B cell (primary cell): ENCODE measurements around the gene WASL. TPM values are rescaled to one million over a fixed set of nuclear protein-coding genes. Genes with fewer than 3 reads are reported as not detected.

ENCODE experiments used
- ATAC-seq: fragments of 200-7000 bp; cut with Tn5 transposase; one replicate; pipeline ENCODE4 v1.10.0; 2021; ENCODE audit warnings: low read depth, mild to moderate bottlenecking, moderate number of reproducible peaks, moderate library complexity
- CTCF ChIA-PET: fragments of 350-600 bp; sonication (Branson Sonifier 250); formaldehyde crosslinking; loops from one replicate; lab custom pipeline; 2021; ENCODE audit warnings: antibody characterized with exemption, inconsistent platforms; lab: Charles Lee
- POLR2A ChIA-PET: fragments of 350-600 bp; sonication (Branson Sonifier 250); formaldehyde crosslinking; loops from one replicate; lab custom pipeline; 2021; ENCODE audit warnings: antibody characterized with exemption; lab: Charles Lee
- DNase-seq: peaks from one replicate; pipeline ENCODE4 v3.0.0; 2013
- H2AFZ ChIP-seq: 2 replicates; pipeline ENCODE4 v1.6.1; 2012; ENCODE audit warnings: mild to moderate bottlenecking, low read depth, low read length; ENCODE audit not compliant: insufficient read depth, poor library complexity, severe bottlenecking
- H3K27ac ChIP-seq, 2 donors: 1 replicate in 1 of 2; 2 replicates in 1 of 2; pipeline ENCODE4 v1.5.1; 2012 to 2013; ENCODE audit warnings: low read length in 2 of 2, mild to moderate bottlenecking in 2 of 2, moderate library complexity in 1 of 2
- H3K27me3 ChIP-seq, 4 experiments: fragments of 200-600 bp in 1 of 4; sonication (generic) in 1 of 4; replicated peaks in 1 of 4; 1 replicate in 2 of 4; 2 replicates in 2 of 4; pipeline versions ENCODE4 v1.6.1 to v1.7.0; 2013 to 2016; ENCODE audit warnings: low read length in 3 of 4, mild to moderate bottlenecking in 2 of 4, mixed read lengths in 1 of 4, moderate library complexity in 1 of 4; ENCODE audit not compliant: insufficient read depth in 4 of 4, control insufficient read depth in 3 of 4; ENCODE audit errors: control extremely low read depth in 1 of 4
- H3K36me3 ChIP-seq, 2 experiments: replicated peaks in 1 of 2; 1 replicate in 1 of 2; 2 replicates in 1 of 2; pipeline versions ENCODE4 v1.6.1 to v1.7.1; 2013; ENCODE audit warnings: low read length in 1 of 2; ENCODE audit not compliant: insufficient read depth in 2 of 2, control insufficient read depth in 1 of 2; ENCODE audit errors: control extremely low read depth in 1 of 2, extremely low read depth in 1 of 2
- H3K4me1 ChIP-seq, 2 donors: fragments of 200-600 bp in 1 of 2; sonication (generic) in 1 of 2; 1 replicate in 1 of 2; 2 replicates in 1 of 2; pipeline versions ENCODE4 v1.5.1 to v1.6.1; 2013 to 2017; ENCODE audit warnings: low read length in 2 of 2; ENCODE audit not compliant: control insufficient read depth in 2 of 2, insufficient read depth in 2 of 2
- H3K4me2 ChIP-seq: replicated peaks from 2 replicates; pipeline ENCODE3; 2012; ENCODE audit warnings: mild to moderate bottlenecking, low read depth, low read length; ENCODE audit not compliant: poor library complexity, severe bottlenecking
- H3K4me3 ChIP-seq, 5 experiments: fragments of 200-600 bp in 1 of 5; sonication (generic) in 1 of 5; 1 replicate in 3 of 5; 2 replicates in 2 of 5; pipeline versions ENCODE4 v1.5.1 to v1.7.0; 2011 to 2016; ENCODE audit warnings: low read length in 4 of 5, mild to moderate bottlenecking in 4 of 5, low read depth in 2 of 5, control low read depth in 1 of 5, moderate library complexity in 1 of 5; ENCODE audit not compliant: insufficient read depth in 1 of 5; ENCODE audit errors: control extremely low read depth in 1 of 5, extremely low read depth in 1 of 5
- H3K79me2 ChIP-seq: fragments of 200-600 bp; sonication (generic); one replicate; pipeline ENCODE4 v1.6.0; 2016; ENCODE audit warnings: low read length; ENCODE audit not compliant: control insufficient read depth, insufficient read depth
- H3K9ac ChIP-seq: fragments of 200-600 bp; sonication (generic); 2 replicates; pipeline ENCODE4 v1.6.1; 2017; ENCODE audit warnings: mild to moderate bottlenecking, low read length, moderate library complexity
- H3K9me3 ChIP-seq, 3 donors: one replicate each; pipeline versions ENCODE4 v1.6.1 to v1.7.1; 2013; ENCODE audit warnings: low read length in 2 of 3; ENCODE audit not compliant: control insufficient read depth in 2 of 3, insufficient read depth in 1 of 3; ENCODE audit errors: control extremely low read depth in 1 of 3
- H4K20me1 ChIP-seq: 2 replicates; pipeline ENCODE4 v1.6.0; 2012; ENCODE audit warnings: mild to moderate bottlenecking, low read length; ENCODE audit not compliant: insufficient read depth, control insufficient read depth, poor library complexity, severe bottlenecking
- H3K27ac Mint-ChIP-seq: one replicate; pipeline ENCODE4 v1.8.0; 2021; ENCODE audit warnings: mixed read lengths
- H3K27me3 Mint-ChIP-seq: one replicate; pipeline ENCODE4 v1.8.0; 2021; ENCODE audit warnings: mixed read lengths
- H3K4me1 Mint-ChIP-seq: one replicate; pipeline ENCODE4 v1.8.0; 2021; ENCODE audit warnings: mixed read lengths
- H3K4me3 Mint-ChIP-seq: one replicate; pipeline ENCODE4 v1.8.0; 2021; ENCODE audit warnings: mixed read lengths
- H3K9me3 Mint-ChIP-seq: one replicate; pipeline ENCODE4 v1.8.0; 2022; ENCODE audit warnings: mixed read lengths; ENCODE audit not compliant: insufficient read depth
- EZH2 ChIP-seq: IDR thresholded peaks from 2 replicates; pipeline ENCODE4 v1.6.1; 2012; ENCODE audit warnings: borderline replicate concordance, low read depth, mild to moderate bottlenecking, moderate library complexity, low read length; ENCODE audit not compliant: insufficient read depth, poor library complexity, severe bottlenecking
- WGBS: methylation state at CpG from one replicate; pipeline ENCODE4 v1.1.5; 2013; ENCODE audit warnings: missing lambda C conversion rate; ENCODE audit not compliant: insufficient coverage; 5-methylcytosine and 5-hydroxymethylcytosine counted together
- intact Hi-C: fragments of 100-400 bp; cut with micrococcal nuclease; formaldehyde crosslinking; loops from one replicate; pipeline ENCODE4 v1.10.0; 2022
- polyA plus RNA-seq: library from polyadenylated mRNA; depleted of rRNA; stranded (reverse); fragments of >200 nt; gene quantifications from 2 replicates; pipeline ENCODE4 v1.2.3, GENCODE V29; 2012
- total RNA-seq, 2 donors: library from RNA; stranded (reverse); fragments of 120-200 nt in 1 of 2; gene quantifications; 1 replicate in 1 of 2; 2 replicates in 1 of 2; pipeline versions ENCODE4 v1.2.3 to v1.2.4, GENCODE V29; 2013 to 2022
- TF ChIP-seq, protein P1 (sequence below): fragments of 200-600 bp; IDR thresholded peaks from one replicate; pipeline ENCODE4 v1.8.0; 2022; ENCODE audit warnings: antibody characterized with exemption, mild to moderate bottlenecking

Gene WASL
- total and polyA plus RNA-seq, 2 donors (not counting 1 experiment from before 2014, with no cell fraction given) = 1.8 to 10.4 TPM

DNA sequence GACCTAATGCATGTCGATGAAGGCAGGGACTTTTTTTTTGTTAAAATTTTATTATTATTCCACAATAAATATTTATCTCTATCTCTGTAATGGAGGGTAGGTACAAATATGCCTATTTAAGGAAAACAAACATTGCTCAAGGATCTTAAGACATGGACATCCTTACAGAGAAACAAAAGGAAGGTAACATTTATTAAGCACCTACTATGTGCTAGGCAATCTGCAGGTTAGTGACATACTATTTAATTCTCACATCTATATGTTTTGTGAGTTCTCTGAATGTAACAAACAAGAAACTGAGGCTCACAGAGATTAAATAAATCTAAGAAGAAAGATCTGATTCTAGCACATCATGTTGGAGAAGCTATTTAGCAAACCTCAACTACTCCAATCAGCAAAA lies 61.1 kb downstream of the WASL start:
- no CpG with 5 or more reads among the region's 1 CpG for WGBS
- TF ChIP-seq, protein P1, sequence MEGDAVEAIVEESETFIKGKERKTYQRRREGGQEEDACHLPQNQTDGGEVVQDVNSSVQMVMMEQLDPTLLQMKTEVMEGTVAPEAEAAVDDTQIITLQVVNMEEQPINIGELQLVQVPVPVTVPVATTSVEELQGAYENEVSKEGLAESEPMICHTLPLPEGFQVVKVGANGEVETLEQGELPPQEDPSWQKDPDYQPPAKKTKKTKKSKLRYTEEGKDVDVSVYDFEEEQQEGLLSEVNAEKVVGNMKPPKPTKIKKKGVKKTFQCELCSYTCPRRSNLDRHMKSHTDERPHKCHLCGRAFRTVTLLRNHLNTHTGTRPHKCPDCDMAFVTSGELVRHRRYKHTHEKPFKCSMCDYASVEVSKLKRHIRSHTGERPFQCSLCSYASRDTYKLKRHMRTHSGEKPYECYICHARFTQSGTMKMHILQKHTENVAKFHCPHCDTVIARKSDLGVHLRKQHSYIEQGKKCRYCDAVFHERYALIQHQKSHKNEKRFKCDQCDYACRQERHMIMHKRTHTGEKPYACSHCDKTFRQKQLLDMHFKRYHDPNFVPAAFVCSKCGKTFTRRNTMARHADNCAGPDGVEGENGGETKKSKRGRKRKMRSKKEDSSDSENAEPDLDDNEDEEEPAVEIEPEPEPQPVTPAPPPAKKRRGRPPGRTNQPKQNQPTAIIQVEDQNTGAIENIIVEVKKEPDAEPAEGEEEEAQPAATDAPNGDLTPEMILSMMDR = no peak
- TF ChIP-seq EZH2 = no peak
- no peaks in the 10 kb centered on the region for H3K9me3 Mint-ChIP-seq
- ChIA-PET POLR2A (interaction anchor here (0.5 kb wide), 1 partner anchor 14 kb away, joined by 3 read pairs; no protein-coding TSS in a partner anchor), CTCF (interaction anchor here (1.3 kb wide), 1 partner anchor 178 kb away, joined by 3 read pairs; no protein-coding TSS in a partner anchor)
- no peaks in the 10 kb centered on the region for H3K4me1 Mint-ChIP-seq
- no peaks in the 10 kb centered on the region for H3K27me3 Mint-ChIP-seq
- intact Hi-C loops = no loop called here
- no peak overlapping the region for H3K27ac Mint-ChIP-seq
- no peak for DNase-seq
- Histone ChIP-seq H2AFZ (no peak overlapping the region), H3K36me3 (peaks cover 8 to 45% of the 10 kb centered on the region in 2 experiments), H3K79me2 (no peaks in the 10 kb centered on the region), H3K27ac (no peak overlapping the region), H3K27me3 (no peaks in the 10 kb centered on the region), H3K9ac (no peak overlapping the region), H3K9me3 (no peaks in the 10 kb centered on the region), H3K4me1 (no peaks in the 10 kb centered on the region), H3K4me3 (no peak overlapping the region), H3K4me2 (no peak overlapping the region), H4K20me1 (no peaks in the 10 kb centered on the region)
- no peak overlapping the region for H3K4me3 Mint-ChIP-seq
- no peak for ATAC-seq

DNA sequence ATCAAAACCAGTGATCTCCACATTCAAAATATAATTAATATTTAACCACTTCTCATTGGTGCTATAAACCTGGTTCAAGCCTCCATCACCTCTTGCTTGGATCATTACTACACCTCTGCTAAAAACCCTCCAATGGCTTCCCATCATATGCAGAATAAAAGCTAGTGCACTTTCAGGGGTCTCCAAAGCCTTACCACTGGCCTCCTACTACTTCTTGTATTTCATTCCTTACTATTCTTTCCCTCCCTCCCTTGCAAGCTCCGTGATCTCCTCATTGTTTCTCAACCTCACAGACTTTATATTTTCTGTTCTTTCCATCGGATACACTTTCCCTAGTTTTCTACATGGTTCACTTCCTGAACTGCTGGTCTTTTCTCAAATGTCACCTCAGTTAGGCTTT lies 61.6 kb downstream of the WASL start:
- Histone ChIP-seq H3K9me3 (no peaks in the 10 kb centered on the region), H3K79me2 (no peaks in the 10 kb centered on the region), H2AFZ (no peak overlapping the region), H3K4me3 (no peak overlapping the region), H3K4me2 (no peak overlapping the region), H3K4me1 (no peaks in the 10 kb centered on the region), H3K36me3 (peaks cover 8 to 39% of the 10 kb centered on the region in 2 experiments), H3K27me3 (no peaks in the 10 kb centered on the region), H4K20me1 (no peaks in the 10 kb centered on the region), H3K27ac (no peak overlapping the region), H3K9ac (no peak overlapping the region)
- no peaks in the 10 kb centered on the region for H3K4me1 Mint-ChIP-seq
- no peak for DNase-seq
- no peak overlapping the region for H3K4me3 Mint-ChIP-seq
- no peaks in the 10 kb centered on the region for H3K27me3 Mint-ChIP-seq
- no peak overlapping the region for H3K27ac Mint-ChIP-seq
- H3K9me3 Mint-ChIP-seq = no peaks in the 10 kb centered on the region
- TF ChIP-seq EZH2 = no peak
- TF ChIP-seq, protein P1 = no peak
- intact Hi-C loops = no loop called here
- no peak for ATAC-seq
- POLR2A ChIA-PET = no interaction called here
- 100% methylated on average over 2 of the region's 2 CpGs for WGBS
- CTCF ChIA-PET = interaction anchor here (1.3 kb wide), 1 partner anchor 178 kb away, joined by 3 read pairs; no protein-coding TSS in a partner anchor
